Kidney capillary endothelial cell (primary cell): ENCODE data around the gene TSACC.

Experiments used
- DNase-seq: peaks from one replicate; pipeline ENCODE4 v3.0.0-alpha.2; 2018; ENCODE audit warnings: low spot score

Gene TSACC

GRCh38 chr1:156376958-156377919 is 38.9 kb downstream of the TSACC start:
- DNase-seq: no peak

DNA sequence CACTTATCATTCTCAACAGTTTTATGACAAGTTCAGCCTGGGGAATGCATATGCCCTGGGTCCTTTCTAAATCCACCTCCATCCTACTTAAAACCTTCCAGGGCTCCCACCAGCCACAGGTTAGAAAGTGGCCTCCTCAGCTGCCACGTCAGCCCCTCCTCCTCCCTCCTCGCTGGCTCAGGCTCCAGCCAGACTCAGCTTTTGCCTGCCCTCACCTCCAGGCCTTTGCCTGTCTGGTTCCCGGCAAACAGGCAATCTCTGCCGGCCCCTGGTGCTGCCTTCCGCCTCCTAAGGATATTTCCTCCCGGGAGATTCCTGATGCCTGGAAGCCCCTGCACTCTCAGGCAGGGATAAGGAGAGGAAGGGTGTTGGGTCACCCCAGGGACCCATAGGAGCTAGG is 40.2 kb downstream of the TSACC start:
- DNase-seq: no peak

- DNase-seq: no peak
Observed at GRCh38 chr1:156379420-156380165, 41.3 kb downstream of the TSACC start.

DNA sequence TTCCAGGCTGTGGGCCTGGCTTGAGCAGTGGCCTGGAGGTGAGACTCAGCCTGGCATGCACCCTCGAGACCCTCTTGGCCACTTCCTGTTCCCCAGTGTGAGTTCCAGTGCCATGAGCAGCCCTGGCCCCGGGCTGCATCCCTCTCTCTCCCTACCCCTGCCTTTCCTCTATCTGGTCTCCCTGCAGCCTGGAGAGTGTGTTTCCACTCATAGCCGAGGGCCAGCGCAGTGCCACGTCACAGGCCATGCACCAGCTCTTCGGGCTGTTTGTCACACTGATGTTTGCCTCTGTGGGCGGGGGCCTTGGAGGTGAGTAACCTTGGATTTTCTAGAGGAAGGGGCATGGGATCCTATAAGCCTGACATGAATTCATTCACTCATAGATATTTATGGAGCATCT is 44.2 kb downstream of the TSACC start:
- DNase-seq: no peak

GRCh38 chr1:156383023-156383422 is 44.7 kb downstream of the TSACC start:
- DNase-seq: peak; percentile 60

DNA sequence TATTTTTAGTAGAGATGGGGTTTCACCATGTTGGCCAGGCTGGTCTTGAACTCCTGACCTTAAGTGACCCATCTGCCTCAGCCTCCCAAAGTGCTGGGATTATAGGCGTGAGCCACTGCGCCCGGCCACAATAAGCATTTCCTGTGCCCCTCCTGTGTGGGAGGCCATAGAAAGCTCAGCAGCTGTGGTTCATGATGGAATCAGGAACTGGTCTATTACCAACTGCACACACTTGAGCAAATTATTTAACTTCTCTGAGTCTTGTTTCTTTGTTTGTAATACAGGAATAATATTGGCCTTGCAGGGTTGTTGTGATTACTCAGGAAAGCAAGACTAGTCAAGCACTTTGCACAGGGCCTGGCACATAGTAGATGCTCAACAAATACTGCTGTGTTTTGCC is 45.7 kb downstream of the TSACC start:
- no peak for DNase-seq

DNA sequence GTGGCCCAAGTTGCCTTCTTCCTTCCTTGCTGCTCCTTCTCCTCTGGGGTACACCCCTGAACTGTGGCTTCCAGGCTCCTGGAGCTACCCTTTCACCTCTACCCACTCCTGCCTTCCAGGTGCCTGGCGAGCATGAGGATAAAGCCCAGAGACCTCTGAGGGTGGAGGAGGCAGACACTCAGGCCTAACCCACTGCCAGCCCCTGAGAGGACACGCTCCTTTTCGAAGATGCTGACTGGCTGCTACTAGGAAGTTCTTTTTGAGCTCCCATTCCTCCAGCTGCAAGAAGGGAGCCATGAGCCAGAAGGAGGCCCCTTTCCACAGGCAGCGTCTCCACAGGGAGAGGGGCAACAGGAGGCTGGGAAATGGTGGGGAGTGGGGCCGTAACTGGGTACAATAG is 46.3 kb downstream of the TSACC start:
- DNase-seq: no peak

DNA sequence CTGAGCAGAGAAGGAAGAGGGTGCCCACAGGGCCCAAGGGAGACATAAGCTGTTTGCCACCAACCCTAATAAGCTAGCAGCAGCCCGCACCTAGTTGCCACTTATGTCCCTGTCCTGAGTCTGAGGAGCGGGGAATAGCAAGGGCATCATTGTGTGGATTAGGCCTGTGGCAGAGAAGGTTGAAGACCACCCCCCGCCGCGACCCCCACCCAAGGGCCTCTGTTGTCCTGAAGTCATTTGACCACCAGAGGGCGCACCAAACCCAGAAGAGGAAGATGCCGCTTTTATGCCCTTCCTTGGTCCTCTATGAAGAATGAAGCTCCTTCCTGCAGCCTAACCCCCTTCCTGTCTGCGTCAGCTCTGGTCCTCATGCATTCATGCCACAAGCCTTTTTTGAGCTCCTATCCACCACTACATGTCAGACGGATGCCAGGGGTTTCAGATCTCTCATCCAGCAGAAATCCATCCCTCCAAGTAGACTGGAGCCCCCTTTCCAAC is 47.3 kb downstream of the TSACC start:
- DNase-seq: peak; percentile 87

DNA sequence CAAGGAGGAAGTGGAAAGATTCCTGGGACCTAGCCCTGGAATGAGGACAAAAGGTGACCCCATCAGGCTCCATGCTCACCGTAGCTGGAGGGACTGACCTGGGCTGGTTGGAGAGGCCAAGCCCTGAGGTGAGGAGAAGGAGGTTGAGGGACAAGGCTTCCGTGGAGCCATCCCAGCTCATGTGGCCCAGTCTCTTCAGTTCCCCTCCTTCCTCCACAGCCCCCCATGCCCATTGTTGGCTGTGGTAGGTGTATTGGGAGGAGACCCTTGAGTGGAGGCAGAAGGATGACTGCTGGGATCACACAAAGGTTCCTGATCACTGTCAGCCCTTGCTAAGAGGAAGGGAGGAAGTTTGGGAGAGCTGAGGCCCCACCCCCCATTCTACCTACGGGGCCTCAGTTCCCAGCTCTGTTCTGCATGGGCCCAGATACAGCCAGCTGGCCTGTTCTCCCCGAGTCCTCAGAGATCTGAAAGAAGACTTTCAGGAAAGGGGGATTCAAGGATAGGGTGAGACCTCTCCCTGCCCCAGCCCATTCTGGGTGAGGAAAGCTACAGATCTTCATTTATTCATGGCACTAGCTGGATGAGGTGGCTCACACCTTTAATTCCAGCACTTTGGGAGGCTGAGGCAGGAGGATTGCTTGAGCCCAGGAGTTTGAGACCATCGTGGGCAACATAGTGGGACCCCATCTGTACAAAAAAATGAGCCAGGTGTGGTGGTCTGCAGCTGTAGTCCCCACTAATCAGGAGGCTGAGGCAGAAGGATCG is 48.0 kb downstream of the TSACC start:
- DNase-seq: no peak

DNA sequence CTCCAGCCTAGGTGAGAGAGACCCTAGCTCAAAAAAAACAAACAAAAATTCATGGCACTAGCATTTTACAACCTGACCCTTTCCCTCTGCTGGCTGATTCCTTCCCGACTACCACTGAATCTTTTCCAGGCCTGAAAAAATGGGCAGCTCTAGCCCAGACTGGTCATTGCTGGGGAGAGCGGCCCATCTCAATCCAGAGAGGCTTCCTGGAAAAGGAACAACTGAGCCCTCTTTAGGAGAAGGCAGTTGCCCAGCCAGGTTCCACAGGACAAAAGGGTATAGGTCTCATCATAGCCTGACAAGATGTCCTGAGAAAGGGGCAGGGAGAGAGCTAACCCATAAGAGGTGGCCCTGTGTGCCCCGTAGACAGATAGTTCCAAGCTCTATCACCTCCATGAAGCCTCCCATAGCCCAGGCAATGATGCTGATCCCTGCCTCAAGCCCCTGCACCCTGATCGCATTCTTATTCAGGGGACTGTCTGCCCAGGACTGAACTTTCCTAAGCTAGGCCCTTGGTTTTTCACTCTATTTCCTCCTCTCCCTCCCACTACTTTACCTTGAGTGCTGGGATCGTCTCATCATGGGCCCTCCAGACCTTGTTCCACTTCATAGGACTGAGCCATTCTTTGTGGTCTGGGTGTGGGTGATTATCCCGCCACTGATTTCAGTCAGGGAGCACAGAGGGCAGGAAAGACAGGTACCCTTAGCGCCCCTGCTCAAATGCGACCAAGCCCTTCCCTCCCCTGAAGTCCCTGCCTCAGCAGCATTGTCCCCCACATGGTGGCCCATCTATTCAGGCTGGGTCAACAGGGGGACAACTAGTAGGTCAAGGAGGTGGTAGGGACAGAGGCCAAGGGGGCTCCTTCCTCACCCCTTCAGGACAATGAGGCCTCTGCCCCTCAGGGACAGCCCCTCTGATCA is 48.9 kb downstream of the TSACC start:
- no peak for DNase-seq

DNA sequence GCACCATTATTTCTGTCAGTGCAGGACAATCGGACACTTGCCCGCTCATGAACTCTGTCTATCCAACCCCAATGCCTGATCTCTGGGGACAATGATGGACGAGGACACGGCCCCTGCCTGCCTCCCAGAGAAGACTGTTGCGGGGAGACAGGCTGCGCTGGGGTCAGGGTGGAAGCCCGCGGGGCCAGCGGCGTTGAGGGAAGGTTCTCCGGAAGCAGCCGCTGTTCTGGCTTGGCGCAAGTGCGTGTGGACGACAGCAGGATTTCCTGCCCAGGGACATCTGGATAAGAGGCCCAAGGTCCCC is 49.5 kb downstream of the TSACC start:
- peak; percentile 45 for DNase-seq

- peak; percentile 22 for DNase-seq
Observed at GRCh38 chr1:156388174-156389137, 50.1 kb downstream of the TSACC start.

DNA sequence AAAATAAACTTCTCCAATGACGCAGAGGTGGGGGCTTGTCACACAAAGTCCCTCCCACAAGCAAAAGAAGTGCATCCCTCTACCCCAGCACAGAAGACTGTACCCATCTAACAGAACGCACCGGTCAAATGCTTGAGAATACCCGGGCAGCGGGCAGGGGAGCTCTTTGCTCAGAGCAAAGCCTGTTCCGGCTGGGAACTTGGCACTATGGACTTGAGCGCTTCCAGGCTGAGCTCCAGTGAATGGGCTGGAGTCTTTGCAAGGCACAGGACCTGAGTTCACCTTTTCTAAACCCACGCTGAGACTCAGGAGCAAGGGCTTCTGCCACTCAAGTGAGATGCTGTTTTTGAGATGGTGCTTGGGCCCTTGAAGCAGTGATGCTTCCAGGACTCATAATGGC is 51.0 kb downstream of the TSACC start:
- DNase-seq: no peak

- no peak for DNase-seq
Observed at GRCh38 chr1:156390469-156391365, 52.4 kb downstream of the TSACC start.

GRCh38 chr1:156391366-156391677 is 53.0 kb downstream of the TSACC start:
- DNase-seq: no peak

GRCh38 chr1:156391701-156392100 is 53.4 kb downstream of the TSACC start:
- DNase-seq: no peak

DNA sequence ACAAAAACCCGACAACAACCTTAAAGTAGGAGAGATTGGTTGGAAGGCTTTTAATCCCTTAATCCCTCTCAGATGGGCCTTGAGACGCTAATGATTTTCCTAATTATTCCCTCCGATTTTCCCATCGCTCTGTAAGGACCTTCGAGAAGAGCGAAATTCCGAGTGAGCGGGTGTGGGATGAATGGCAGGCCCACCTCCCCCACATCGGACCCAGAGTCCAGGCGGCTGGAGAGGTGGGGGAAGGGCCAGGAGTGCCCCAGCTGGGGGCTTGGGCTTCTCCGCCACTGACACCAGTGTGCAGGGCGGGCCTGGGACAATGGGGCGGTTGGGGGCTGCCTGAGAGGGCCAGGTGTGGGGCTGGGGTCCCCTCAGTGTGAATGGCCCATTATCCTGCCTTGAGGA is 54.1 kb downstream of the TSACC start:
- DNase-seq: no peak

GRCh38 chr1:156393095-156393494 is 54.8 kb downstream of the TSACC start:
- DNase-seq: no peak

- no peak for DNase-seq
Observed at GRCh38 chr1:156394082-156394481, 55.8 kb downstream of the TSACC start.
